ENCODE data around the gene ZFYVE28.
A peak's percentile ranks its signal among the peaks of the same experiment; 100 is the strongest.
"Not testable (repeated sequence)": the region's sequence is repeated elsewhere in the genome, so short reads cannot be mapped to it uniquely, and the experiment has no call there.

ZFYVE28 gene

DNA sequence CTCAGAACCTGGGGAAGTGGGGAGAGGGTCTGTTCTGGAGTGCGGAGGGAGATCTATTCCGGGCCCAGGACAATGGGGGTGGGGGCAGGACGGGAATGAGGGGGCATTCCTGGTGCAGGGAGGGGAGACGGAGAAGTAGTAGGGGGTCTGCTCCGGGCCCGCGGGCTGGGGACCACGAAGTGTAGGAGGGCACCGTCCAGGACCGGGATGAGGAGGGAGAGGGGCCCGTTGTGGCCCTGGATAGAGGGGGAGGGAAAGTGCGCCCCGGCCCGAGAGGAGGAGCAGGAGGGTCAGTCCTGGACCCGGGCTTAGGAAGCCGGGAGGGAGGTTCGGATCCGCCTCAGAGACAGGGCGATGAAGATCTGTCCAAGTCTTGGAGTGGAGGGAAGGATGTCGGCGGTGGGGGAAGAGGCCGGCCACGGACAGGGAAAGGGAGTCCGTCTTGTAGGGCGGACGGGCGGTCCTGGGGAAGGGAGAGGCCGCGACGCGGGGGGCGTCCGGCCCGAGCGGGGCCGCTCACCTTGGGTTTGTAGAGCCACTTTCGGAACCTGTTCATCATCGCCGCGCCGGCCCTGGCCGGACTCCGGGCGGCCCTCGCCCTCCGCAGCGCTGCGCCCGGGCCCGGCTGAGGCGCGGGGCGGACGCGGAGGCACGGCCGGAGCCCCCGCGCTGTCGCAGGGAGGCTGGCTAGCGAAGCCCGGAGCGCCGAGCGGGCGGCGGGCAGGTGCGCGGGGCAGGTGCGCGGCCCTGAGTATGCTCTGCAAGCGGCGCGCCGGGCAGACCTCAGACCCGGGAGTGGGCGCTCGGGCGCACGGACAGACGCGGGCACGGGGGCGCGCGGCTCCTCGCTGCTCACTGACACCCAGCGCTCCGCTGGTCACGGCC, at the start of gene ZFYVE28:
Gene ZFYVE28 (minus strand): TSS at position 881 of the 885 bp plus-strand sequence. CDS start 322 bp downstream, at position 559.
- DNase-seq (ENCODE audit: low spot score) = no peak

DNA sequence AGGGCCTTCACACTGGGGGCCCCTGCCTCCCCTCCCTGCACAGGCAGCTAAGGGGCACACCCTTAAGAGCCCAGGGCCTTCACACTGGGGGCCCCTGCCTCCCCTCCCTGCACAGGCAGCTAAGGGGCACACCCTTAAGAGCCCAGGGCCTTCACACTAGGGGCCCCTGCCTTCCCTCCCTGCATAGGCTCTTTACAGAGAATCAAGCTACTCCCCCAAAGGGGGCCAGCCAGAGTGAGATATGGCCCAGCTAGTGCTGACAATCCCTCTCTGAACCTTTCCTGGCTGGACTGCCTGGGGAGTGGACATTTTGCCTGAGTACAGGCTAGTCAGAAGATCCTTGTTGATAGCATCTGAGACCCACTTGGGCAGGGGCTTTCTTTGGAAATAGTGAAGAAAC, 47.1 kb upstream of the ZFYVE28 start:
- DNase-seq (ENCODE audit: low spot score) = not testable (repeated sequence)

- no peak for DNase-seq (ENCODE audit: low spot score)
These were observed 46.6 kb upstream of the ZFYVE28 start for GRCh38 chr4:2465032-2465431.

DNA sequence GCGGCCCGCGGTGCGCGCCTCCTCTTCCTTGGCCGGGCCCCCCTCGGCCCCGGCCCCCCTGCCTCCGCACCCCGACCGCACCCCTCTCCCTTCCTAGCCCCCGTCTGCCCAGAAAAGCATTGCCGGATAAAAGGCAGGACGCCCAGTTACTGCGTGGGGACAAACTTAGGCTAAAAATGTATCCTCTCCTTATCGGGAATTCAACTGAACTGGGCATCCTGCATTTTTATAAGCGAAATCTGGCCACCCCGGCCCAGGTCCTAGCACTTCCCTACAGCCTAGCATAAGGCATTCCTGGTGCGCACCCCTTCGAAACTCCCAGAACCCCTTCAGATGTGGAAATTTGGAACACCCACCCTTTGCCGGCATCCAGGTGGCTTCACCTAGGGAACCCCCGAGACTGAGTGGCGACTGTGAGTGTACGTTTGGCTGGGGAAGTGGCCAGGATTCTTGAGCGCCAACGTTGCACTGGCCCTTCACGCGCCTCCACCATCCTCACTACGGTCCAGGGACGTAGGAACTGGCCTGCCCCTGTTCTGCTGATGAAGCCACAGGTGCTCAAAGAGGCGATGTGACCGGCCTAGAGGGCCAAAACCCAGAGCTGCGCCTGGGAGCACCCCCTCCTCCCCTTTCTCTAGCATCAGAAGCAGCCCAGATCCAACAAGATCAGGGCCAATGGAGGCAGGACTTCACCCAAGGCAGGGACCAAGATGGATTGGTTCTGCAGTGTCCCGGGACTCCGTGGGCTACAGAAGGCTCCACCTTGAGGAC, 44.7 kb upstream of the ZFYVE28 start:
- DNase-seq (ENCODE audit: low spot score) = no peak

DNA sequence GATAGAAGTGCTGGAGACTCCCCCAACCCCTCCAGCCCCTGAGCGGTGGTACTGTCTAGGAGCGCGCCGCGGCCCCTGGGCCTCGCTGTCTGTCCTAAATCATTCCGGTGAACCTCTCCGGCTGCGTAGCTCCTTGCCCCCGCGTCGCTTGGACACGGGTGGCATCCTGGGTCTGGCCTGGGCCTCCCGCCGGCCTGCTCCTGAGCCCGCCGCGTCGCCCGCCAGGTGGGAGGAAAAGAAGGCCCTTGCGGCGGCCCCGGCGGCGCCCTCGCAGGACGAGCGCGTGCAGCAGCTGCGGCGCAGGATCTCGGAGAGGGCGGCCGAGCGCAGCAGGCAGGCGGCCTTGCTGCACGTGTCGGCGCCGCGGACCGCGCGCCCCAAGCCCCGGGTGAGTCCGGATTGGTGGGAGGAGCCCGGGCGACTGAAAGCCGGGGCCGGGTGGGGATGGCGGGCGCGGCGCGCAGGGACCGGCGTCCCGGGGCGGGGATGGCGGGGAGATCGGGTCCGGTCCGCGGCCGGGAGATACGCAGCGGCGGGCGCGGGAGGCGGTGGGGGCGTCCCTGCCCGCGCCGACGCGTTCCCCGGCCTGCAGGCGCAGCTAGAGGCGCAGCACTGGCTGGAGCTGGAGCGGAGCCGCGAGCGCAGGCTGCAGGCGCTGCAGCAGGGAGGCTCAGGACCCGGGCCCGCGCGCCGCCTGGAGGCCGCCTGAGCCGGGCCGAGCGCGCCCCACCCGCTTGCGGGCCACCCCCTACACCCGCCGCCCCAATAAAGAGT, 44.0 kb upstream of the ZFYVE28 start:
- DNase-seq (ENCODE audit: low spot score) = peak; percentile 86

DNA sequence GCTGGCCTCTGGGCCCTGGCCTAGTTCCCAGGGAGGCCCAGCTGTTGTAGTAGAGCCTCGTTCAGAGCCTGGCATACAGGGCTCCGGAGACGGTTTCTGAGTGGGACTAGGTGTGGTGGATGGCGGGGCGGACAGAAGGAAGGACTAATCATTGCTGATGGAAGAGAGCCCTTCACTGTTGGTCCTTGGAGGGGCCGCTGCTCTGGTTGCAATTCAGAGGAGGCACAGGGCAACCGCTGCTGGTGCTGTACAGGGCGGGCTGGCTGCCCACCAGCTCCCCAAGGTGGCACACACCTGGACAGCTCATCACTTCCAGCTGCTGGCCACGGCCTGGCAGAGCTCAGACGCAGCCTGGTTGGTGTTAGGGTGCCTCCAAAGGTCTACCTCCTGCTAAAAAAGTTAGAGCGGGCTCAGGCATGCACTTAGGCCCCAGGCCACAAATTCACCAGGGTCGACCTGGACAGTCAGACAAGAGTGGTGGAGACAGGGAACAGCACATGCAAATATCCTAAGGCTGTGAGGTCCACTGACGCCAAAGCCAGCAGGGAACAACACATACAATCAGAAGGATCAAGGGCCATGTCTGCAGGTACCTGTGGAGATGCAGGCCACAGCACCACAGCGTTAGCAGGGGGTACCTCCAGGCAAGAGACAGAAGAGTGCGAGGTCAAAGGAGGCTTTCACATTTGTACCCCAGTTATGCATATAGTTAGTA, 43.0 kb upstream of the ZFYVE28 start:
- no peak for DNase-seq (ENCODE audit: low spot score)

DNA sequence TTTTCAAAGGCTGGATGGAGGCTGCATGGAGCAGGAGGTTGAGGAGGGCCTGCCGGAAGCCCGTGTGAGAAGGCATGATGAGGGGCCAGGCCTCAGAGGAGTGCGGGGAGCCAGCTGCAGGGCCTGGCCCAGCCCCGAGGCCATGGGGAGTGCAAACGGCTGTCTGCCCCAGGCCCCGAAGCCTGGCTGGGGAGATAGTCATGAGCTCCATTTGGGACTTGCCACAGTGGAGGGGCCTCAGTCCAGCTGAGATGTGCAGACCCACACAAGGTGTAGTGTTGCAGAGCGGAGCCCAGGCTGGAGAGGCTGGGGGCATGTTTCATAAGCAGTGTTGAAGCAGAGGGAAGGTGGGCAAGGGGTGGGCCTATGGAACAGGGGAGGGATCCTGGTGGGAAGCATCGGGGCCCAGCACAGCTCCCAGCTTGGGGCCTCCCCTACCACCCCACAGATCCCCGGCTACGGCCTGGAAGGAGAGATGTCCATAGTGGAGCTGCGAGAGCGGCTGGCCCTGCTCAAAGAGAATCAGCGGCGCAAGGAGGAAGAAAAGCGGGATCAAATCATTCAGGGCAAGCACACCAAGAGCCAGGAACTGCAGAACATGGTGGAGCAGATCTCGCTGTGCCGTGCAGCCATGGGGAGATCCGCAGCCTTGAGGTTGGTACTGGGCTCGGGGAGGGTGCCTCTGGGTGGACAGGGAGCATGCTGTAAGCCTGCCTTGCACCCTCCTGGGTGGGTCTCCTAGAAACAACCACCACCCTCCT, 41.3 kb upstream of the ZFYVE28 start:
- DNase-seq (ENCODE audit: low spot score) = no peak

DNA sequence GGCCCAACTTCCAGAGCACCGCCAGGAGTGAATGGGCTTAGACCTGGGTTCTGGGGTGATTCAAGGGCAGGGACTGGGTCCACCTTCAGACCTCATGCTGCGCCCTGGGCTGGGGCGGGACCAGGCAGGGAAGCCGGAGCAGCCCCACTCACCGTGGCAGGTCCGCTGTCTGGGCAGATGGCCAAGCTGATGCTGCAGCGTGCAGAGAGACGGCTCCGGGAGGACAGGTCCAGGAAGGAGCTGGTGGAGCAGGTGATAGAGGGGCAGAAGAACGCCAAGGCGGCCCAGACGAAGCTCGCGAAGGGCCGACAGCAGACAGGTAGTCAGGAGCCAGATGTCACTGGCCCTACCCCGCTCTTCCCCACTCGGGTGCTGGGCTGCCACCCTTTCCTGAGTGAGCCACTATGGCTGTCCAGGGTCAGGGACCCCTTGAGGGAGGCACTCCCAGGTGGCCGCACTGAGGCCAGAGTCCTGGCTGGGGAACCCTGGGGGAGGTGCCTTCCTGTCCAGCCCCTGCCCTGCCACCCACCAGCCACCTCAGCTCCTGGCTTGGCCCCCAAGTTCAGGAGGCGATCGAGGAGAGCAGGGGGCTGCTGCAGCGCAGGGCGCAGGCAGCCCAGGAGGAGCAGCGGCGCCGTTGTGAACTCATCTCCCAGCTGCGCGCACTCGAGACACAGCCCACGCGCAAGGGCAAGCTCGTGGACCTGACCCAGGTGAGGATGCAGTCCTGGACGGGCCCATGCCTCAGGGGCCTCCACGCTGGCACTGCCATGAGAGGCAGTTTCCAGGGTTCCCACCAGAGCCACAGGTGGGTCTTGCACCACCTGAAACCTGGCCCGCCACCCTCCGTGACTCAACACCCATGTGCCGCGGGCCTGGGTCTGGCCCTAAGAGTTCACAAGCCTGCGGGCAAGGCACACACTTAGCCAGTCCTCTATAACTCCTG, 40.4 kb upstream of the ZFYVE28 start:
- DNase-seq (ENCODE audit: low spot score) = no peak

GRCh38 chr4:2457481-2458295, 39.2 kb upstream of the ZFYVE28 start:
- DNase-seq (ENCODE audit: low spot score) = no peak

DNA sequence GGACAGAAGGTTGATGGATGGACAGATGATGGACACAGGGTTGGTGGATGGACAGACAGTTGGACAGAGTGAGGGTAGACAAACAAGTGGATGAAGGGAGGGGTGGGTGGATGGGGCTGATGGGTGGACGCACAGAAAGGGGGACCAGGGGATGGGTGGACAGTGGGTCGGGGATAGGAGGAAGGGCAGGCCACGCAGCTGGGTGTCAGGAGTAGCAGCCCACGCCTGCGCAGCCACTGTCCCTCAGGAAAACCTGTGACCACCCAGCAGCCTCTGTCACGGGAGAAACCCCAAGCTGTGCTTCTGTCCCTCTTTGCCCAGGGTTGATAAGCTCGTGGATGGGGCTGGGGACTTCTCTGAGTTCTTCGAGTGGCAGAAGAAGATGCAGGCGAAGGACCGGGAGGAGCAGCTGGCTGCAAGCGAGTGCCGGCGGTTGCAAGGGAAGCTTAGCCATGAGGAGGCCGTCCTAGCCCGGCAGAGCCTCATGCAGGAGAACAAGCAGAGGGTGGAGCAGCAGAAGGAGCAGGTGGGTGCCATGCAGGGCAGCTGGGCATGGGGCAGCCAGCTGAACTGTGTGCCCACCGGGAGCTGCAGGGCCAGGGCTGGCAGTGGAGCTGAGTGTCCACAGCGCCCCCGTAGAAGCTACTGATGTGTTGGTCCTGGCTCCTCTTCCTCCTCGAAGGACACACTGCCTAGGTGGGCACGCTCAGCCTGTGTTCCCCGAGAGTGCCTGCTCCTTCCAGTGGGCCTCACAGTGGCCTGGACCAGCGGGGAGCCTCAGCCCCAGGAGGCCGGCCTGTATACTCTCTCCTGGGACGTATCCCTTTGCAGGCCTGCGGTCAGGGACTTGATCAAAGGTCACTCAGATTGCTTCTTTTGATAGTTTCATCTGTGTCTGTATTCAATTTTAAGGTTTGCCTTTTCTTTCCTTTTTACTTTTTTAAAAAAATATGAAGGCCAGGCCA, 33.7 kb upstream of the ZFYVE28 start:
- no peak for DNase-seq (ENCODE audit: low spot score)

DNA sequence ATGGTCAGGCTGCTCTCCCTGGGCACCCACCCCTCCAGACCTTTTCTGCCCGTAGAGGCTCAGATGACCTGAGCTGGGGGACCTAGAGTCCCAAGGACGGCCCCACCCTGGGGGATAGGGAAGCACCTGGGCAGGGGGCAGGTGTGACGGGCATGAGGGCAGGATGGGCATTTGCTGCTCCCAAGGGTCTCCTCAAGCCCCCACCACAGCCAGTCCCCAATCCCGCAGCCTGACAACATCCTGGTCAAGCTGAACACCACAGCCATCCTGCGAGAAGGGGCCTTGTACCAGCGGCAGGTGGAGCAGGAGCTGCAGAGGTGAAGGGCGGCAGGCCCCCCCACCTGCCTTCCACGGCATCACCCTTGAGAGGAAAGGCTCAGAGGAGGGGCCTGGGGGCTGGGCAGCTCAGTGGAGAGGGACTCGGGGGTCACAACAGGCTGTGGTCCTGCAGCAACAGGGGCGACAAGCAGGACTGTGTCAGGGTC, 32.6 kb upstream of the ZFYVE28 start:
- no peak for DNase-seq (ENCODE audit: low spot score)

DNA sequence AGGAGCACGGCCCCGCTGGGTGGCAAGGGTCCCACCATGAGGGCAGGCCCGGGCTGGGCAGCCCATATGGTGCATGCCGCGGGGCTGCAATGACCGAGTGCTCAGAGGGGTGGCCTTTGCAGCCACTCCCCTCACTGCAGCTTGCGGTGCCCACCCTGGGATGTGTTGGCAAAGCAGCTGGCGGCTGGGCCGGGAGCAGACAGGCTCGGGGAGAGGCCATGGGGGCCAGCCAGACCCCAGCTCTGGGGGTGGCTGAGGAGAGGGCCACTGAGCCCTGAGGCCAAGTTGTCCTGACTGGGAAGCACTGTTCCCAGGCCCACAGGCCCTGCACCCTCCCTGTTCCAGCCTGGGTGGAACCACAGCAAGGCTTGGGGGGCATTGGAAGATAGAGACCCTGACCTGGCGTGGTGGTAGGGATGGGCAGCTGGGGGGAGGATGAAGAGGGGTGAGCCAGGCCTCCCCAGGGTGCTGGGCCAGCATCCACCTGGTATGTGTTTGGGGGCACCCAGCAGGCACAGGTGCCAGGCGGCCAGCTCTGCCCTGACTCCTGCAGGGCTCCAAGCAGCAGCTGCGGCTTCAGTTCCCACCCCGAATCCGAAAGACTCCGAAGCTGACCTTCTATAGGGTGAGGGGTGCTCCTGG, 32.1 kb upstream of the ZFYVE28 start:
- DNase-seq (ENCODE audit: low spot score) = no peak

GRCh38 chr4:2449511-2450392, 31.3 kb upstream of the ZFYVE28 start:
- DNase-seq (ENCODE audit: low spot score) = no peak

DNA sequence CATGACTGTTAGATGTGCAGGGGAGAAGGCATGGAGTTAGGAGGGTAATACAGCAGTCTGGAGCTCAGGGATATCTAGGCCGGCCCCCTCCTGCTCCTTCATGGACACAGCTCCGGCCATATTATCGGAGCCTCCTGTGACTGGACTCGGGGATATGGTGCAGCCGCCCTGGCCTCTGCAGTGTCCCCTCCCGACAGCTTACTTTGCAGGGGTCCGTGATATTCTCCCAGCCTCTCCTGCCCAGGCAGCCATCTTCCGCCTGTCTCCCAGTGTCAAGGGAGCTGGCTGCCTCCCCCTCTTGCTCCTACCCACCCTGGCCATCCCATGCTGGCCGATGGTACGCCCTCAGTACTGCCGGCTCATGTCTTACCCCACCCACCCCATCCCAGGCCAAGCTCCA, 30.6 kb upstream of the ZFYVE28 start:
- no peak for DNase-seq (ENCODE audit: low spot score)

DNA sequence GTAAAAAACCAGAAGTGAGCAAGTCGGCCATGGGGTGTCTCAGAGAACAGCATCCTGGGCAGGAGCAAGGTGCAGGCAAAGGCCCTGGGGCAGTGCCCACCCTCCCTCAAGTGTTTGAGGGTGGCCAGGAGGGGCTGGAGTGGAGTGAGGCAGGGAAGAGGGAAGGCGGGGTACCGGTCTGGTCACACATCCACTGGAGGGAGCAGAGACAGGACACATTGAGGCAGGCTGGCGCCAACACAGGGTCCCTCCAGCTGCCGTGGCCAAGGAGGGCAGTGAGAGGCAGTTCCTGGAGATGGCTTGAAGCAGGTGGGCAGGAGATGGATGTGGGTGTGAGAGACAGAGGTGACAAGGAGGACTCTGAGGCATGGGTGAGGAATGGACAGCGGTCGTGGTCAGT, 30.1 kb upstream of the ZFYVE28 start:
- no peak for DNase-seq (ENCODE audit: low spot score)
